ENCODE data around the gene ANKS1A.

ANKS1A gene

GRCh38 chr6:35092362-35093117 is 203.5 kb downstream of the ANKS1A start:
- no peaks in the 10 kb centered on the region for H3K27me3 ChIP-seq (replicated peaks)
- DNase-seq: peak; percentile 52
- in situ Hi-C loops (cut with HindIII; ENCODE audit: low pct_ligation_motif_present, low sequenced_read_pairs): no loop called here
- H3K36me3 ChIP-seq (replicated peaks): no peaks in the 10 kb centered on the region
- no peak overlapping the region for H3K4me3 ChIP-seq (ENCODE audit: low read depth, low read length)
- TF ChIP-seq CTCF (IDR thresholded peaks at IDR 0.05; ENCODE audit: low read depth, low read length, missing control alignments): no peak
- H3K27ac ChIP-seq: no peak overlapping the region

GRCh38 chr6:35093118-35093445 is 204.0 kb downstream of the ANKS1A start:
- Histone ChIP-seq H3K27ac (no peak overlapping the region), H3K27me3 (replicated peaks) (no peaks in the 10 kb centered on the region), H3K36me3 (replicated peaks) (no peaks in the 10 kb centered on the region), H3K4me3 (ENCODE audit: low read depth, low read length) (no peak overlapping the region)
- DNase-seq: no peak
- in situ Hi-C loops (cut with HindIII; ENCODE audit: low pct_ligation_motif_present, low sequenced_read_pairs): no loop called here
- TF ChIP-seq CTCF (IDR thresholded peaks at IDR 0.05; ENCODE audit: low read depth, low read length, missing control alignments): no peak

GRCh38 chr6:35093783-35094182 is 204.7 kb downstream of the ANKS1A start:
- Histone ChIP-seq H3K27ac (no peak overlapping the region), H3K36me3 (replicated peaks) (no peaks in the 10 kb centered on the region), H3K4me3 (ENCODE audit: low read depth, low read length) (no peak overlapping the region), H3K27me3 (replicated peaks) (no peaks in the 10 kb centered on the region)
- TF ChIP-seq CTCF (IDR thresholded peaks at IDR 0.05; ENCODE audit: low read depth, low read length, missing control alignments): no peak
- in situ Hi-C loops (cut with HindIII; ENCODE audit: low pct_ligation_motif_present, low sequenced_read_pairs): no loop called here
- no peak for DNase-seq

- H3K36me3 ChIP-seq (replicated peaks): no peaks in the 10 kb centered on the region
- in situ Hi-C loops (cut with HindIII; ENCODE audit: low pct_ligation_motif_present, low sequenced_read_pairs): no loop called here
- H3K27ac ChIP-seq: no peak overlapping the region
- no peak overlapping the region for H3K4me3 ChIP-seq (ENCODE audit: low read depth, low read length)
- H3K27me3 ChIP-seq (replicated peaks): no peaks in the 10 kb centered on the region
- no peak for DNase-seq
- no peak for TF ChIP-seq CTCF (IDR thresholded peaks at IDR 0.05; ENCODE audit: low read depth, low read length, missing control alignments)
Observed at GRCh38 chr6:35094183-35094582, 205.1 kb downstream of the ANKS1A start.

GRCh38 chr6:35096129-35096862 is 207.2 kb downstream of the ANKS1A start:
- in situ Hi-C loops (cut with HindIII; ENCODE audit: low pct_ligation_motif_present, low sequenced_read_pairs): no loop called here
- Histone ChIP-seq H3K36me3 (replicated peaks) (no peaks in the 10 kb centered on the region), H3K27ac (no peak overlapping the region), H3K4me3 (ENCODE audit: low read depth, low read length) (no peak overlapping the region), H3K27me3 (replicated peaks) (no peaks in the 10 kb centered on the region)
- TF ChIP-seq CTCF (IDR thresholded peaks at IDR 0.05; ENCODE audit: low read depth, low read length, missing control alignments): no peak
- DNase-seq: peak; percentile 79

All from brain microvascular endothelial cell (primary cell).